Lung (tissue), 13 donors: ENCODE data around the gene EXOC6B. TPM values are rescaled to one million over a fixed set of nuclear protein-coding genes. Genes with fewer than 3 reads are reported as not detected.

Experiments
- ATAC-seq: fragments of 200-7000 bp; cut with Tn5 transposase; one replicate; pipeline ENCODE4 v1.9.1; 2020; ENCODE audit warnings: moderate number of reproducible peaks; ENCODE audit not compliant: insufficient read depth, low FRiP score
- DNase-seq, 3 donors: peaks; one replicate each; pipeline ENCODE4 v3.0.0-alpha.2; 2013 to 2017
- H3K27ac ChIP-seq, 2 donors: one replicate each; pipeline ENCODE4 v1.5.1; 2013; ENCODE audit warnings: mild to moderate bottlenecking in 2 of 2, moderate library complexity in 2 of 2, control low read depth in 1 of 2, inconsistent platforms in 1 of 2, low read depth in 1 of 2, low read length in 1 of 2
- H3K27me3 ChIP-seq, 3 donors: one replicate each; pipeline ENCODE4 v1.5.1; 2013; ENCODE audit warnings: low read length in 2 of 3; ENCODE audit not compliant: control insufficient read depth in 3 of 3, insufficient read depth in 3 of 3
- H3K36me3 ChIP-seq, 4 donors: one replicate each; pipeline ENCODE4 v1.5.1; 2013; ENCODE audit warnings: low read length in 4 of 4, mild to moderate bottlenecking in 1 of 4, moderate library complexity in 1 of 4; ENCODE audit not compliant: control insufficient read depth in 4 of 4, insufficient read depth in 4 of 4
- H3K4me1 ChIP-seq, 5 donors: one replicate each; pipeline ENCODE4 v1.5.1; 2013; ENCODE audit warnings: low read length in 5 of 5, mild to moderate bottlenecking in 2 of 5, moderate library complexity in 1 of 5; ENCODE audit not compliant: control insufficient read depth in 5 of 5, insufficient read depth in 5 of 5
- H3K4me3 ChIP-seq: one replicate; pipeline ENCODE4 v1.5.1; 2013; ENCODE audit warnings: mild to moderate bottlenecking, control low read depth, moderate library complexity
- H3K9ac ChIP-seq, 2 donors: one replicate each; pipeline ENCODE4 v1.5.1; 2013; ENCODE audit warnings: low read length in 2 of 2, control low read depth in 1 of 2; ENCODE audit not compliant: insufficient read depth in 1 of 2
- H3K9me3 ChIP-seq, 4 donors: one replicate each; pipeline ENCODE4 v1.5.1; 2013; ENCODE audit warnings: low read length in 3 of 4, mild to moderate bottlenecking in 1 of 4, moderate library complexity in 1 of 4; ENCODE audit not compliant: control insufficient read depth in 4 of 4, insufficient read depth in 3 of 4
- WGBS, 2 donors: extraction: QIAGEN DNeasy Blood & Tissue Kit; methylation state at CpG; one replicate each; pipeline ENCODE4 v1.1.7; 2013; 5-methylcytosine and 5-hydroxymethylcytosine counted together
- polyA plus RNA-seq, 2 donors: library from polyadenylated mRNA; stranded (reverse); fragments of 200-250 nt; gene quantifications; one replicate each; pipeline ENCODE4 v1.2.1, GENCODE V29; 2013
- small RNA-seq: library from RNA; depleted of rRNA; stranded (forward); fragments of <200 nt; gene quantifications from one replicate; pipeline ENCODE3, GENCODE V24; 2014; ENCODE audit warnings: low replicate concordance
- total RNA-seq, 2 donors: library from RNA; depleted of rRNA in 1 of 2; stranded (reverse); fragments of >200 nt in 1 of 2; gene quantifications; one replicate each; pipeline ENCODE4 v1.2.1, GENCODE V29; 2014 to 2021
- TF ChIP-seq, protein P1 (sequence below): IDR thresholded peaks from 2 replicates; pipeline ENCODE4 v1.5.1; 2012; ENCODE audit warnings: mild to moderate bottlenecking; ENCODE audit errors: control extremely low read depth, extremely low read depth
- donor health status: control.
- donor health status: control.
- donor health status: Bipolar disorder and iron deficiency.
- donor health status: healthy.
- donor health status: DM: yes; HTN: yes; CAD: no.

Gene EXOC6B
- total and polyA plus RNA-seq, 4 donors: 3.3 to 46.0 (median 12.7) TPM

DNA sequence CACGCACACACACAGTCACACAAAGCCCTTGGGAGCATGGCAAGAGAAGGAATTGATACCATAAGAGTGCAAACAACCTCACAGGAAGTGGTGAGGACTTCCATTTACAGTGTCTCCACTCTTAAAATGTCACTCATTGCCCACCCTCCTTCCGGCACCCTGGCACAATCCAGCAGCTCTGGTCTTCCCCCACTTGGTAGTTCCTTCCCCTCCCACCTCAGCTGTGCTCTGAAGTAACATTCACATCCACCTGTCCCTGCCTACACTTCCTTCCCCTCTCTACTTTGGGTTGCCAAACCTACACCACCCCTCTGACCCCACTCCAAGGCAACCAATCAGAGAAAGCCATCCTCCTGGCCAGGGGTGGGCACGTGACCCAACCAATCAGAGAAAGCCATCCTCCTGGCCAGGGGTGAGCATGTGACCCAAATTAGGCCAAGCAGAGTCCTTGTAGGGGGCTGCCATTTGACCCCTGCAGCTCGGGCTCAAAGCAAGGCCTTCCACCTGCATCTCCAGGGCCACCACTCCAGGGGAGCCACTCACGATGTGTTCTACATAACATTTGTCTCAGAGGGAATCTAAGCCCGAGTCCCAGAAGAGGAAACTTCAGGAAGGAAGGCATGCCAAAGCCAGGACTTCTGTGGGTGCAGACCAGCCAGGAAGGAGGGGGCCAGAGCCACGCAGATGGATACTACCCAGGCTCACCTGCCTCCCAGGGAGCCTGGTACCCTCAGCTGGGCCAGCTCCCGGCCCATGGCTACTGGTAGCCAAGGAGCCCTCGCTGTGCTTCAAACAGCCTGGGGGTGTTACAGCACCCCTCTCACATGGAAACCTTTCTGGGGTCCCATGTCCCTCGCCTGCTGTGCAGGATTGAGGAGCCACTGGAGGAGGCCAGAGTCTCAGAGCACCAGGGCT lies 699.4 kb downstream of the EXOC6B start:
- 85 to 86% methylated on average over 10 of the region's 10 CpGs for WGBS, 2 donors
- H3K27me3 ChIP-seq: no peaks in the 10 kb centered on the region
- H3K9ac ChIP-seq: no peak overlapping the region
- H3K4me3 ChIP-seq: no peak overlapping the region
- DNase-seq (no peak), ATAC-seq (no peak)
- TF ChIP-seq, protein P1, sequence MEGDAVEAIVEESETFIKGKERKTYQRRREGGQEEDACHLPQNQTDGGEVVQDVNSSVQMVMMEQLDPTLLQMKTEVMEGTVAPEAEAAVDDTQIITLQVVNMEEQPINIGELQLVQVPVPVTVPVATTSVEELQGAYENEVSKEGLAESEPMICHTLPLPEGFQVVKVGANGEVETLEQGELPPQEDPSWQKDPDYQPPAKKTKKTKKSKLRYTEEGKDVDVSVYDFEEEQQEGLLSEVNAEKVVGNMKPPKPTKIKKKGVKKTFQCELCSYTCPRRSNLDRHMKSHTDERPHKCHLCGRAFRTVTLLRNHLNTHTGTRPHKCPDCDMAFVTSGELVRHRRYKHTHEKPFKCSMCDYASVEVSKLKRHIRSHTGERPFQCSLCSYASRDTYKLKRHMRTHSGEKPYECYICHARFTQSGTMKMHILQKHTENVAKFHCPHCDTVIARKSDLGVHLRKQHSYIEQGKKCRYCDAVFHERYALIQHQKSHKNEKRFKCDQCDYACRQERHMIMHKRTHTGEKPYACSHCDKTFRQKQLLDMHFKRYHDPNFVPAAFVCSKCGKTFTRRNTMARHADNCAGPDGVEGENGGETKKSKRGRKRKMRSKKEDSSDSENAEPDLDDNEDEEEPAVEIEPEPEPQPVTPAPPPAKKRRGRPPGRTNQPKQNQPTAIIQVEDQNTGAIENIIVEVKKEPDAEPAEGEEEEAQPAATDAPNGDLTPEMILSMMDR: no peak
- H3K36me3 ChIP-seq: no peaks in the 10 kb centered on the region
- no peak overlapping the region for H3K27ac ChIP-seq
- H3K9me3 ChIP-seq: no peaks in the 10 kb centered on the region
- peaks cover 0 to 14% (median 0%) of the 10 kb centered on the region in 5 donors for H3K4me1 ChIP-seq

Small RNA genes within 50 kb of the gene (small RNA-seq; reads per million reads assigned to genes)
- gene RF00592: not detected
- 0.06 reads per million for gene RNU2-39P

Other genes starting within 250 kb of the EXOC6B start
- gene SPR, start 61.4 kb upstream of the EXOC6B start, total RNA-seq: 10 to 100 TPM; 11.1 to 38.0 TPM
- 10 to 100 TPM; 31.6 to 32.2 TPM for gene SPR, start 61.4 kb upstream of the EXOC6B start, polyA plus RNA-seq
- under 1 TPM in 1 of 2 donors, not detected in 1; 0.12 TPM for gene EMX1, start 91.5 kb upstream of the EXOC6B start, total RNA-seq
- gene EMX1, start 91.5 kb upstream of the EXOC6B start, polyA plus RNA-seq: under 1 TPM in 1 of 2 donors, not detected in 1; 0.02 TPM
- 10 to 100 TPM; 10.4 to 15.6 TPM for gene SFXN5, start 245.7 kb upstream of the EXOC6B start, total RNA-seq
- gene SFXN5, start 245.7 kb upstream of the EXOC6B start, polyA plus RNA-seq: 1 to 10 TPM; 8.3 to 8.9 TPM